HepG2 (cell line): ENCODE measurements around the gene TWNK. TPM values are rescaled to one million over a fixed set of nuclear protein-coding genes. Genes with fewer than 3 reads are reported as not detected.

ENCODE experiments used
- ARNT2 ChIP-seq: sonication (generic); formaldehyde crosslinking; IDR thresholded peaks from 2 replicates; pipeline ENCODE4 v1.8.0; 2022; ENCODE audit warnings: mild to moderate bottlenecking, low read depth, missing genetic modification reagents, moderate library complexity
- BHLHE40 ChIP-seq: IDR thresholded peaks from 2 replicates; pipeline ENCODE4 v1.6.1; 2011; ENCODE audit warnings: low read length, improper control_type of control experiment
- EED ChIP-seq: sonication (generic); formaldehyde crosslinking; IDR thresholded peaks from 2 replicates; pipeline ENCODE4 v1.5.0; 2020; ENCODE audit warnings: mild to moderate bottlenecking, missing genetic modification reagents
- HDAC1 ChIP-seq: sonication (generic); formaldehyde crosslinking; IDR thresholded peaks from 2 replicates; pipeline ENCODE4 v1.5.1; 2020; ENCODE audit warnings: mild to moderate bottlenecking, missing genetic modification reagents
- HOXD1 ChIP-seq: sonication (generic); formaldehyde crosslinking; IDR thresholded peaks from 2 replicates; pipeline ENCODE4 v1.5.0; 2020; ENCODE audit warnings: missing genetic modification reagents
- MATR3 ChIP-seq: sonication (generic); formaldehyde crosslinking; IDR thresholded peaks from 2 replicates; pipeline ENCODE4 v1.4.0; 2020; ENCODE audit warnings: missing genetic modification reagents
- MTF1 ChIP-seq: sonication (generic); formaldehyde crosslinking; IDR thresholded peaks from 2 replicates; pipeline ENCODE4 v1.5.0; 2020; ENCODE audit warnings: missing genetic modification reagents
- PLRG1 ChIP-seq: fragments of 450-650 bp; conservative IDR thresholded peaks from 2 replicates; pipeline ENCODE4 v1.6.1; 2016
- TBX3 ChIP-seq: fragments of 450-650 bp; IDR thresholded peaks from 2 replicates; pipeline ENCODE4 v1.6.1; 2017; ENCODE audit warnings: antibody characterized with exemption, mild to moderate bottlenecking, inconsistent platforms, borderline replicate concordance
- ZFP36L1 ChIP-seq: sonication (generic); formaldehyde crosslinking; IDR thresholded peaks from 2 replicates; pipeline ENCODE4 v1.8.0; 2022; ENCODE audit warnings: mild to moderate bottlenecking, missing genetic modification reagents, moderate library complexity
- ZMYM3 ChIP-seq: sonication (generic); formaldehyde crosslinking; IDR thresholded peaks from 2 replicates; pipeline ENCODE4 v1.5.1; 2020; ENCODE audit warnings: mild to moderate bottlenecking, missing genetic modification reagents
- ZNF614 ChIP-seq: IDR thresholded peaks from 2 replicates; pipeline ENCODE4 v1.6.1; 2018; ENCODE audit warnings: missing biosample characterization, missing genetic modification reagents, inconsistent platforms, borderline replicate concordance
- polyA plus RNA-seq, 8 experiments: library from polyadenylated mRNA; depleted of rRNA in 3 of 8; stranded (reverse) in 7 of 8; unstranded in 1 of 8; fragments of >200 nt; fragmentation: Illumina TruSeq in 4 of 8; extraction: Trizol in 4 of 8; gene quantifications; 2 replicates each; pipeline versions ENCODE4 v1.2.1 to v1.2.3, GENCODE V29; 2011 to 2016; ENCODE audit warnings: low read depth in 4 of 8, missing spikeins in 1 of 8, mixed read lengths in 1 of 8; ENCODE audit not compliant: insufficient read depth in 1 of 8
- total RNA-seq, 5 experiments: library from RNA; depleted of rRNA; stranded (reverse); fragments of >200 nt; fragmentation: Illumina TruSeq; extraction: Trizol; gene quantifications; 2 replicates each; pipeline ENCODE4 v1.2.3, GENCODE V29; 2016; ENCODE audit warnings: low read depth in 1 of 5
- TF ChIP-seq, protein P1 (sequence below): sonication (generic); formaldehyde crosslinking; IDR thresholded peaks from 2 replicates; pipeline ENCODE4 v1.4.0; 2020; ENCODE audit warnings: missing genetic modification reagents
- TF ChIP-seq, protein P2 (sequence below): IDR thresholded peaks from 2 replicates; pipeline ENCODE4 v1.6.1; 2016; ENCODE audit warnings: low read depth
- TF ChIP-seq, protein P3 (sequence below), 2 experiments: fragments of 450-650 bp in 1 of 2; sonication (generic) in 1 of 2; formaldehyde crosslinking; IDR thresholded peaks; 2 replicates each; pipeline versions ENCODE4 v1.5.0 to v1.8.0; 2020 to 2022; ENCODE audit warnings: mild to moderate bottlenecking in 1 of 2, missing genetic modification reagents in 1 of 2
- TF ChIP-seq, protein P4 (sequence below): sonication (generic); formaldehyde crosslinking; IDR thresholded peaks from 2 replicates; pipeline ENCODE4 v1.4.0; 2020; ENCODE audit warnings: missing genetic modification reagents, borderline replicate concordance

The TWNK gene
- total and polyA plus RNA-seq, 2 of the 13 experiments (the other 11 are each of a cell fraction or from before 2014, with no cell fraction given), result 10.7 to 16.5 TPM

DNA sequence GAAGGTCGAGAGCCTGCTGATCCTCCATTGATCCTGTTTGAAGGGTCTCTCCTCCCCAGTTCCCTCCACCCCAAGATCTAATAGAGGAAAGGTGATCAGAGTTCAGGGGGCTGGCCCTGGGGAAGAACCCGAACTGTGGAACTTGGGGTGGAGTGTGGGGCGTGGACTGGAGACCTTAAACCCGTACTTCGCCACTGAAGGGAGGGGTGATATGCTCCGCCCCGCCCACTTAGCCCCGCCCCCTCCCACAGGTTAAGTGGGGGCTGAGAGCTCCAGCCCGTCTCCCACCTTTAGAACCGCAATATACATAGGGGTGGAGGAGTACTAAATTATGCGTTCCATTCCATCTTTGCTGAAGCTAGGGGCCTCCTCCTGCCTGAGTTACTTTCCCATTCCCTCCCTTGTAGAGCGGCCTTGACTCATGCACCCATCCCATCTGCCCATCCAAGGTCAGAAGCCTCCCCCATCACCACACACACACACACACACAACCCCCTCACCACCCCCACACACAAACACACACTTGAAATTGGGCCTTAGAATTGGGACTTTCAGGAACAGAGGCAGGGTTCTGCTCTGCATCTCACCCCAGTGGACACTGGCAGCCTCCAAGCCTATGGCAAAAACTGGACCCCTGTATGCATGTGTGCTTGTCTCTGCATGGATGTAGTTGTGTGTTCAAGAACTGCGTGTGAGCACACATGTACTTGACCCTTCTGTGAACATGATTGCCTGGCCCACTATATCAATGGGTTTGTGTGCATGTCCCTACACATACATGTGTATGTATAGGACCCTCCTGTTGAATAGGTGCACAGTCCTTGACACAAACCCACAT lies 17.0 kb upstream of the TWNK start (continued):
- TF ChIP-seq, protein P1, sequence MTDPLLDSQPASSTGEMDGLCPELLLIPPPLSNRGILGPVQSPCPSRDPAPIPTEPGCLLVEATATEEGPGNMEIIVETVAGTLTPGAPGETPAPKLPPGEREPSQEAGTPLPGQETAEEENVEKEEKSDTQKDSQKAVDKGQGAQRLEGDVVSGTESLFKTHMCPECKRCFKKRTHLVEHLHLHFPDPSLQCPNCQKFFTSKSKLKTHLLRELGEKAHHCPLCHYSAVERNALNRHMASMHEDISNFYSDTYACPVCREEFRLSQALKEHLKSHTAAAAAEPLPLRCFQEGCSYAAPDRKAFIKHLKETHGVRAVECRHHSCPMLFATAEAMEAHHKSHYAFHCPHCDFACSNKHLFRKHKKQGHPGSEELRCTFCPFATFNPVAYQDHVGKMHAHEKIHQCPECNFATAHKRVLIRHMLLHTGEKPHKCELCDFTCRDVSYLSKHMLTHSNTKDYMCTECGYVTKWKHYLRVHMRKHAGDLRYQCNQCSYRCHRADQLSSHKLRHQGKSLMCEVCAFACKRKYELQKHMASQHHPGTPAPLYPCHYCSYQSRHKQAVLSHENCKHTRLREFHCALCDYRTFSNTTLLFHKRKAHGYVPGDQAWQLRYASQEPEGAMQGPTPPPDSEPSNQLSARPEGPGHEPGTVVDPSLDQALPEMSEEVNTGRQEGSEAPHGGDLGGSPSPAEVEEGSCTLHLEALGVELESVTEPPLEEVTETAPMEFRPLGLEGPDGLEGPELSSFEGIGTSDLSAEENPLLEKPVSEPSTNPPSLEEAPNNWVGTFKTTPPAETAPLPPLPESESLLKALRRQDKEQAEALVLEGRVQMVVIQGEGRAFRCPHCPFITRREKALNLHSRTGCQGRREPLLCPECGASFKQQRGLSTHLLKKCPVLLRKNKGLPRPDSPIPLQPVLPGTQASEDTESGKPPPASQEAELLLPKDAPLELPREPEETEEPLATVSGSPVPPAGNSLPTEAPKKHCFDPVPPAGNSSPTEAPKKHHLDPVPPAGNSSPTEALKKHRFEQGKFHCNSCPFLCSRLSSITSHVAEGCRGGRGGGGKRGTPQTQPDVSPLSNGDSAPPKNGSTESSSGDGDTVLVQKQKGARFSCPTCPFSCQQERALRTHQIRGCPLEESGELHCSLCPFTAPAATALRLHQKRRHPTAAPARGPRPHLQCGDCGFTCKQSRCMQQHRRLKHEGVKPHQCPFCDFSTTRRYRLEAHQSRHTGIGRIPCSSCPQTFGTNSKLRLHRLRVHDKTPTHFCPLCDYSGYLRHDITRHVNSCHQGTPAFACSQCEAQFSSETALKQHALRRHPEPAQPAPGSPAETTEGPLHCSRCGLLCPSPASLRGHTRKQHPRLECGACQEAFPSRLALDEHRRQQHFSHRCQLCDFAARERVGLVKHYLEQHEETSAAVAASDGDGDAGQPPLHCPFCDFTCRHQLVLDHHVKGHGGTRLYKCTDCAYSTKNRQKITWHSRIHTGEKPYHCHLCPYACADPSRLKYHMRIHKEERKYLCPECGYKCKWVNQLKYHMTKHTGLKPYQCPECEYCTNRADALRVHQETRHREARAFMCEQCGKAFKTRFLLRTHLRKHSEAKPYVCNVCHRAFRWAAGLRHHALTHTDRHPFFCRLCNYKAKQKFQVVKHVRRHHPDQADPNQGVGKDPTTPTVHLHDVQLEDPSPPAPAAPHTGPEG (CRISPR knock-in tag), result no peak
- TF ChIP-seq, protein P2, sequence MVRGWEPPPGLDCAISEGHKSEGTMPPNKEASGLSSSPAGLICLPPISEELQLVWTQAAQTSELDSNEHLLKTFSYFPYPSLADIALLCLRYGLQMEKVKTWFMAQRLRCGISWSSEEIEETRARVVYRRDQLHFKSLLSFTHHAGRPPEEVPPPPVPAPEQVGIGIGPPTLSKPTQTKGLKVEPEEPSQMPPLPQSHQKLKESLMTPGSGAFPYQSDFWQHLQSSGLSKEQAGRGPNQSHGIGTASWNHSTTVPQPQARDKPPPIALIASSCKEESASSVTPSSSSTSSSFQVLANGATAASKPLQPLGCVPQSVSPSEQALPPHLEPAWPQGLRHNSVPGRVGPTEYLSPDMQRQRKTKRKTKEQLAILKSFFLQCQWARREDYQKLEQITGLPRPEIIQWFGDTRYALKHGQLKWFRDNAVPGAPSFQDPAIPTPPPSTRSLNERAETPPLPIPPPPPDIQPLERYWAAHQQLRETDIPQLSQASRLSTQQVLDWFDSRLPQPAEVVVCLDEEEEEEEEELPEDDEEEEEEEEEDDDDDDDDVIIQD (CRISPR knock-in tag), result no peak
- TF ChIP-seq ZMYM3 (CRISPR knock-in tag) (0 out of 2 replicates have a peak, but pooled peaks have one; percentile 4), ZFP36L1 (CRISPR knock-in tag) (0 out of 2 replicates have a peak, but pooled peaks have one; percentile 7), MATR3 (CRISPR knock-in tag) (no peak), HDAC1 (CRISPR knock-in tag) (no peak; the same call in 1 of the 2 replicates), MTF1 (no peak), EED (CRISPR knock-in tag) (0 out of 2 replicates have a peak, but pooled peaks have one; percentile 17), BHLHE40 (no peak), PLRG1 (no peak), HOXD1 (no peak), ARNT2 (CRISPR knock-in tag) (peak; percentile 50; the same call in 1 of the 2 replicates), TBX3 (no peak), ZNF614 (CRISPR knock-in tag) (peak; percentile 67; the same call in 1 of the 2 replicates)
- TF ChIP-seq, protein P3, sequence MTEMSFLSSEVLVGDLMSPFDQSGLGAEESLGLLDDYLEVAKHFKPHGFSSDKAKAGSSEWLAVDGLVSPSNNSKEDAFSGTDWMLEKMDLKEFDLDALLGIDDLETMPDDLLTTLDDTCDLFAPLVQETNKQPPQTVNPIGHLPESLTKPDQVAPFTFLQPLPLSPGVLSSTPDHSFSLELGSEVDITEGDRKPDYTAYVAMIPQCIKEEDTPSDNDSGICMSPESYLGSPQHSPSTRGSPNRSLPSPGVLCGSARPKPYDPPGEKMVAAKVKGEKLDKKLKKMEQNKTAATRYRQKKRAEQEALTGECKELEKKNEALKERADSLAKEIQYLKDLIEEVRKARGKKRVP (CRISPR knock-in tag; IDR thresholded peaks at IDR 0.05), result no peak
- TF ChIP-seq, protein P4, sequence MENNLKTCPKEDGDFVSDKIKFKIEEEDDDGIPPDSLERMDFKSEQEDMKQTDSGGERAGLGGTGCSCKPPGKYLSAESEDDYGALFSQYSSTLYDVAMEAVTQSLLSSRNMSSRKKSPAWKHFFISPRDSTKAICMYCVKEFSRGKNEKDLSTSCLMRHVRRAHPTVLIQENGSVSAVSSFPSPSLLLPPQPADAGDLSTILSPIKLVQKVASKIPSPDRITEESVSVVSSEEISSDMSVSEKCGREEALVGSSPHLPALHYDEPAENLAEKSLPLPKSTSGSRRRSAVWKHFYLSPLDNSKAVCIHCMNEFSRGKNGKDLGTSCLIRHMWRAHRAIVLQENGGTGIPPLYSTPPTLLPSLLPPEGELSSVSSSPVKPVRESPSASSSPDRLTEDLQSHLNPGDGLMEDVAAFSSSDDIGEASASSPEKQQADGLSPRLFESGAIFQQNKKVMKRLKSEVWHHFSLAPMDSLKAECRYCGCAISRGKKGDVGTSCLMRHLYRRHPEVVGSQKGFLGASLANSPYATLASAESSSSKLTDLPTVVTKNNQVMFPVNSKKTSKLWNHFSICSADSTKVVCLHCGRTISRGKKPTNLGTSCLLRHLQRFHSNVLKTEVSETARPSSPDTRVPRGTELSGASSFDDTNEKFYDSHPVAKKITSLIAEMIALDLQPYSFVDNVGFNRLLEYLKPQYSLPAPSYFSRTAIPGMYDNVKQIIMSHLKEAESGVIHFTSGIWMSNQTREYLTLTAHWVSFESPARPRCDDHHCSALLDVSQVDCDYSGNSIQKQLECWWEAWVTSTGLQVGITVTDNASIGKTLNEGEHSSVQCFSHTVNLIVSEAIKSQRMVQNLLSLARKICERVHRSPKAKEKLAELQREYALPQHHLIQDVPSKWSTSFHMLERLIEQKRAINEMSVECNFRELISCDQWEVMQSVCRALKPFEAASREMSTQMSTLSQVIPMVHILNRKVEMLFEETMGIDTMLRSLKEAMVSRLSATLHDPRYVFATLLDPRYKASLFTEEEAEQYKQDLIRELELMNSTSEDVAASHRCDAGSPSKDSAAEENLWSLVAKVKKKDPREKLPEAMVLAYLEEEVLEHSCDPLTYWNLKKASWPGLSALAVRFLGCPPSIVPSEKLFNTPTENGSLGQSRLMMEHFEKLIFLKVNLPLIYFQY (CRISPR knock-in tag), result no peak
